ENCODE results near the gene GGTA1.
"Not testable (repeated sequence)": the region's sequence is repeated elsewhere in the genome, so short reads cannot be mapped to it uniquely, and the experiment has no call there.

Gene GGTA1

DNA sequence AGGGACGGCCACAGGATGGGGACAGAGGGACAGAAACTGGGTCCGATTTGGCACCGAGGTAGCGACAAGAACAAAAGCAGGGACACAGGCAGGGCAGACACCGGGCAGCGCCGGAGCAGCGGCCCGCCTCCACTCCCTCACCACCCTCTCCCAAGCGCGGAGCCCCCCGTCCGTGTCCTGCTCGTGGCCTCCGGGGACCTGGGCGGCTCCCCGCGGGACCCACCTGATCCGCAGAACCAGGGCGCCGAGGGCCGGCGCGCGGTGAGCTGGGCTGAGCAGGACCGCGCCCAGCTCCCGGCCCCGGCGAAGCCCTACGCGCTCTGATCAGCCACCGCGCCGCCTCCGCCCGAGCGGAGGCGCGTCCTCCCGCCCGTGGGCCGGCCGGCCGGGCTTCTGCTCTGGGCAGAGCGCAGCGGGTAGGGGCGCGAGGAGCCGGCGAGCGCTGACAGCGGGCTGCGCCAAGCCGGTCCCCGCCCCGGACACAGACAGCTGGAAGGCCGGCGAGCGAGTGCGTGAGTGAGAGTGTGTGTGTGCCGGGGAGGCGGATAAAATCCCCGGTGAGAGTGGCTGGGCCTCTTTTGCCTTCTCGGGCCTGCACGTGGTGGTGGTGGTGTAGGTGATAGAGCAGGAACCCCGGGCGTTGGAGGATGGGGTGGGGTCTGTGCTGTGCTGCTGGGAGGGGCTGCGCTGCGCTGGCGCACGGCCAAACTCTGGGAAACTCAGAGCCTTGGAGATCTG lies at the start of gene GGTA1:
TSS of gene GGTA1 (minus strand) at position 418 of the 738 bp plus-strand sequence. CDS start 31,922 bp downstream, outside the sequence.
- DNase-seq = no peak

DNA sequence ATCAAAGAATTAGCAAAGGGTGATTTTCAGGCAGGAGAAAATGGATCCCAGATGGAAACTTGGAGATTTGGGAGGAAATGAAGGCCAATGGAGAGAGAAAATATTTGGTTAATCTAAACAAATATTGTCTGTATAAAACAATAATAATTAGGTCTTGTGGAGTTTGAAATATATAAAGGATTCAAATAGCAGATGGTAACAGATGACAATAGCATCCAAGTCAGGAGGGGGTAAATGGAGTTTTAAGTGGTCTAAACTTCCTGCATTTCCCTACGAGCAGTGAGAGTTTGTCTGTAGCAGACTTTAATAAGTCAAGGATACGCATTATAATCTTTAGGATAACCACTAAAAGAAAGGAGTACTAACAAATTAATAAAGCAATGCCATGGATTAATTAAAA lies 49.0 kb upstream of the GGTA1 start:
- DNase-seq = no peak

DNA sequence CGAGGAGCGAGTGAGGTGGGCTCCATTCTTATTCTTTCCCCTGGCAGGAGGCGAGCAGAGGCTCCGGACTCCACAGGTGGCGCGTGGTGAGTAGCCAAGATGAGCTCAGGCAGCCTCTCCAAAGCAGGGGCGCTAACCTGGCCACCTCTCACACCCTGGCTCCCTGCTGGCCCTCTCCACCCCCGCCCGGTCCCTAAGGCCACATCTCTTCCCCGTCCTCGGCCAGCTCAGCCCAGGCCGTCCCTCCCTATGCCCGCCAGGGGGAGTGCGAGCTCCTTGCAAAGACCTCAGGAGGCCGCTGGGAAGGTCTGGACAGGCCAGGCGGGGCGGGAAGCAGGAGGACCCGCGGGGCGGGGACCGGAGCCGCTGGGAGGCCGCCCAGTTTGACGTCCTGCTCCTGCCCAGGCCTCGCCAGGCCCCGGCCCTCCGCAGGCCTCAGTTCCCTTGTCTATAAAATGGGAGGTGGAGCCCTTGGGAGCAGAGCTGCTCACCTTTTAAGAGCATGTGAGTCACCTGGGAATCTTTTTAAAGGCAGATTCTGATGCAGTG lies 46.3 kb upstream of the GGTA1 start:
- DNase-seq = peak; percentile 27

GRCh38 chr9:121545150-121545874 lies 45.7 kb upstream of the GGTA1 start:
- DNase-seq = no peak

- no peak for DNase-seq
Measured at GRCh38 chr9:121542025-121542424, 42.4 kb upstream of the GGTA1 start.

GRCh38 chr9:121541256-121541655 lies 41.6 kb upstream of the GGTA1 start:
- no peak for DNase-seq

- no peak for DNase-seq
Measured at GRCh38 chr9:121538221-121538620, 38.6 kb upstream of the GGTA1 start.

DNA sequence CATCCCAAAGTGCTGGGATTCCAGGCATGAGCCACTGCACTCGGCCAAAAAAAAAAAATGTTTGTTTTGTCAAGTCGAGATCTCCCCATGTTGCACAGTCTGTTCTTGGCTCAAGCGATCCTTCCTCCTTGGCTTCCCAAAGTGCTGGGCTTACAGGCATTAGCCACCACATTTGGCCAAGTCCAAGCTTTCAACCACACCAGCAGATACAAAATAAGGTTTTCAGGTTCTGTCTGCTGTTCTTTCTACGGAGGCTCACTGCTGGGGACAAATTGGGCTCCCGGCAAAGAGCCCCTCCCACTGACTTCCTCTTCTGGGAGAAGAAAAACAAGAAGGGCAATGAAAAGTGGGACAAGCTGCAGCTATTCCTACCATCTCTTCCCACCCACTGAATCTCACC lies 37.6 kb upstream of the GGTA1 start:
- no peak for DNase-seq

DNA sequence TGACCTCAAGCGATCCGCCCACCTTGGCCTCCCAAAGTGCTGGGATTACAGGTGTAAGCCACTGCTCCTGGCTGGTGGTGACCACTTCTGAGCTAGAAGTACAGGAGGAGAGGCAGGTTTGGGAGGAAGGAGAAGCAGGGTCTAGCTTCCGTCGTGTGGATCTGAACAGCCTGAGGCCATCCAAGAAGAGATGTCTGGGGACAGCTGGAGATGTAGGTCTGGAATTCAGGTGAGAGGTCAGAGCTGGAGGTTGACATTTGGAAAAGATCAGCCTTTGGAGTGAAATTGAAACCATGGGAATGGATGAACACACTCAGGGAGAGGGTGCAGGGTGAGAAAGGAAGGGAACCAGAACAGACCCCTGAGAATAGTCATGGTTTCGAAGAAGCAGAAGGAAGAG lies 33.2 kb upstream of the GGTA1 start:
- DNase-seq = no peak

DNA sequence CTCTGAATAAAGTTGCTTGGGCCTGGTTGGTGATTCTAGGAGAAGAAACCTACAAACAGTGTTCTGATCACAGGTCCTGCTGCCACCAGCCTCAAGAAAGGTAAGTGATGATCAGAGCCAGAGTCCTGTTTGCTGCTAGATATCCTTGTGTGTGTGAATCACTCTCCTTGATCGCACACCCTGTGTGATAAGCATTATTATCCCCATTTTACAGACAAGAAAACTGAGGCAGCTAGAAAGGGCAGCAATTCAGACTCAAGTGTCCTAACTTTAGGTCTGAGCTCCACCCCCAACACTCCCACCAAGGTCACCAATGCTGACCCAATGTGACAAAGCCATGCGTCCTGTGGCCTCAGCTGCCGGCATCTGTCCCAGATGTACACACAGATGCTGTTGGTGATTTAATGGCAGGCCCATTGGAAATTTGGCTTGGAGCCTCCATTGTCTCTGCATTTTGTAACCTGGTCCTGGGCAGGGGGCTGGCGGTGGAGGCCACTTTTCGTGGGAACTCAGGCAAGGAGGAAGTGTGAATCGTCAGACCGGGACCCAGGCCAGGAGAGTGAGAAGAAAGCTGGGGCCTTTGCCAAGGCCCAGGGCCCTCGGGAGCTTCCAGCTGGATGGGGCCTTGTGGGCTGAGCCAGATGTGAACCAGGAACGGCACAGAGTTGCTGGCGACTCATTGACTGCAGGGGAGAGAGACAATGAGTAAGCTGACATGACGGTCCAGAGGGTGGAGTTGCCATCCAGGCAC lies 29.8 kb upstream of the GGTA1 start:
- peak; percentile 41 for DNase-seq

DNA sequence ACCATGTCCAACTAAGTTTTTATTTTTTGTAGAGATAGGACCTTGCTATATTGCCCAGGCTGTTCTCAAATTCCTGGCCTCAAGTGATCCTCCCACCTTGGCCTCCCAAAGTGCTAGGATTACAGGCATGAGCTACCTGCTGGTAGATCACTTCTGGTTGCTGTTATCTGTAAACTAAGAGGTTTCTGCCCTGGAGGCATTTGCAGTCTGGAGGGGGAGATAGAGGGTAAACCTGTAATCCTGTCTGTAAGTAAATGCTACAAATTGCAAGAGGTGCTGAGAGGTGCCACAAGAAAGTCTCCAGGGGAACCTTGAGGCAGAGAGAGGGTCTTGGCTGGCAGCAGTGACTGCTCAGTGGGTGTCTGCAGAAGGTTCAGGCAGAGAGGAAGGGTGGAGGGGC lies 29.0 kb upstream of the GGTA1 start:
- no peak for DNase-seq

DNA sequence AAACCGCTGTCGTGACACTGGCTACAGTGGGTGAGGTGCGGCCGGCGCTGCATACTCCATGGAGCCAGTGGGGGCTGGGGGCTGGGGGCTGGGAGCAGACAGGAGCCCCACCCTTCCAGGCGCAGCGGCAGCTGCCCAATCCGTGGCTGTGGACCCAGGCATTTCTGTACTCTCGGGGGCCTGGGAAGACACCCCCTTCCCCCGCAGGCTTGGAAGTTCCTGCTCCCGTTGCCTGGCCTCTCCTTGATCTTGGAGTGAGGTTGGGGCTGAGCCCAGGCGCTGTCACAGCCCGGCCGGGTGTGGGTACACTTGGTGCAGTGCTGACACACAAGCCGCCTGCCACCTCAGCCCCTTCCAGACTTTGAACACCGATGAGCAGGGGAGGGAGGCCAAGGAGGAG lies 27.7 kb upstream of the GGTA1 start:
- no peak for DNase-seq

DNA sequence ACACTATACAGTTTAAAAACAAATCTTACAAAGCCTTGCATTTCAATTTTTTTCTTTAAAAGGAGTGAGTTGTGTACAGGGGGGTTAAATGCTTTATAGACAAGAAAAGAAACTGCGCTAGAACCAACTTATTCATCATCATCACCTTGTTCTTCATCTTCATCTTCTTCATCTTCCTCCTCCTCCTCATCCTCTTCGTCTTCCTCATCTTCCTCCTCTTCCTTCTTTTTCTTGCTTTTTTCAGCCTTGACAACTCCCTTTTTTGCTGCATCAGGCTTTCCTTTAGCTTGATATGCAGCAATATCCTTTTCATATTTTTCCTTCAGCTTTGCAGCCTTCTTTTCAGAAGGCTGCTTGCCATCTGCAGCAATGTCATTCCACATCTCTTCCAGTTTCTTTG lies 20.0 kb upstream of the GGTA1 start:
- DNase-seq = not testable (repeated sequence)

DNA sequence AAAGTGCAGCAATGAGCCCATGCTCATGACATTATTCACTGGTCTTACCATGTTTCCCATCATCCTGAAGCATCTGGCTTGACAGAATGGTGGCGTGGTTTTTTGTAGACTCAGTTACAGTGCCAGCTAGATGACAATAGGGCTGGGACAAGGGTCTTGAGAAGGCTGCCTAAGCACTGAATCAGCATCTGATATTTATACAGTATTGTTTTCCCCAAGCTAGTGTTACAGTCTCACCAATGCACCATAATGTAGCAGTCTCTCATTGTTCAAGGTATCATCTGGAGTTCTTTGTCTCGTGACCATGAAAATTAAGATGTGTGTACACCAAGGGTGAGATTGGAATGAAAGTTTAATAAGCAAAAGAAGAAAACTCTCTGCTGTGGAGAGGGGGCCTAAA lies 19.0 kb upstream of the GGTA1 start:
- no peak for DNase-seq

DNA sequence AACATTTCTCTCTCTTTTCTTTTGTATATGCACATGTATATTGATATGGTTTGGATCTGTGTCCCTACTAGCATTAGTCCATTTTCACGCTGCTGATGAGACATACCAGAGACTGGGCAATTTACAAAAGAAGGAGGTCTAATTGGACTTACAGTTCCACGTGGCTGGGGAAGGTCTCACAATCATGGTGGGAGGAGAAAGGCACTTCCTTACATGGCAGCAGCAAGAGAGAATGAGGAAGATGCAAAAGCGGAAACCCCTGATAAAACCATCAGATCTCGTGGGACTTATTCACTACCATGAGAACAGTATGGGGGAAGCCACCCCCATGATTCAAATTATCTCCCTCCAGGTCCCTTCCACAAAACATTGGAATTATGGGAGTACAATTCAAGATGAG lies 13.5 kb upstream of the GGTA1 start:
- DNase-seq = not testable (repeated sequence)

DNA sequence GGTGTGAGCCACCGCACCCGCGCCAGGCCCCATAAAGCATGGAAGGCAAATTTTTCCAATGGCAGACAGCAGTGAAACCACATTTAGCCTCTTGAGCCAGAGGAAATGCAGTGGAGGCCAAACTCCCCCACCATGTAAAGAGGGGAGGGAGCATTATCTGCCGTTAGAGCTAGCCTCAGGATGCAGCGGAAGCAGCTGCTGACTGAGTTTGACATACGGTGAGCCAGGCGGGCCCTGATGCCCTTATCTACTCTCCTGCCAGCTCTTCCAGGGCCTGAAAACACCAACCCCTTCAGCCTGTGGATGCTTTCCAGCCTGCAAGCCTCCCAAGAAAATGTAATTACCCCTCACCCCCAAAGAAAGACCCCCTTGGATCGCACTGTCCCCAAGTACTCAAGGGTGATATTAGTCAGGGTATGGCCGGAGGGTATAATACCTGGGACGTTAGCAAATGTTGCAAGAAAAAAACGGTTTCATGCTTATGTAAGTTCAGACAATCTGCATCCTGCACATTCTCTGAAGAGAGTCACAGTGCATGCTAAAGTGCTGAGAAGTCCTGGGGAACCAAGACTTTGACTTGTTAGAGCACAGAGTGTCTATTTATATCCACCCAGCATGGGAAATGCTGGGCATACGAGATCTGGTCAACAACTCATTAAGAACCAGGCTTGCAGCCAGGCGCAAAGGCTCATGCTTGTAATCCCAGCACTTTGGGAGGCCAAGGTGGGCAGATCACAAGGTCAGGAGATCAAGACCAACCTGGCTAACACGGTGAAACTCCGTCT lies 11.3 kb upstream of the GGTA1 start:
- no peak for DNase-seq

- DNase-seq = no peak
Measured at GRCh38 chr9:121509180-121509579, 9.5 kb upstream of the GGTA1 start.

DNA sequence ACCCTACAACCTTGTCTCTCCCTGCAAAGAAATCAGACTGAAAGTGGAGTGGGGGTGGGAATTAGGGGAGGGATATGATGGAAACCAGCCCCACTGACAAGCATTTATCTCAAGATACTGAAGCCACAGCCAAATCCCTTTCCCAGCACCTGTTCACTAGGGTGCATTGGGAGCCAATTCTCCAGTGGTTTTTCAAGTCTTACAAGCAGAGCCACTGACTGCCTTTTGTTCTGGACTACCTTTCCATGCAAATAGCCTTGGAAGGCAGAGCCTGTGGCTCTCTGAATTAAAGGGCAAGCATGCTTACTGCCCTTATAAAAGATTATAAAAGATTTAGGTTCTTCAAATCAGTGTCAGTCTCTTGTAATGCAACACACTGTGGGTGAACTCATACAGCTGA lies 8.8 kb upstream of the GGTA1 start:
- no peak for DNase-seq

DNA sequence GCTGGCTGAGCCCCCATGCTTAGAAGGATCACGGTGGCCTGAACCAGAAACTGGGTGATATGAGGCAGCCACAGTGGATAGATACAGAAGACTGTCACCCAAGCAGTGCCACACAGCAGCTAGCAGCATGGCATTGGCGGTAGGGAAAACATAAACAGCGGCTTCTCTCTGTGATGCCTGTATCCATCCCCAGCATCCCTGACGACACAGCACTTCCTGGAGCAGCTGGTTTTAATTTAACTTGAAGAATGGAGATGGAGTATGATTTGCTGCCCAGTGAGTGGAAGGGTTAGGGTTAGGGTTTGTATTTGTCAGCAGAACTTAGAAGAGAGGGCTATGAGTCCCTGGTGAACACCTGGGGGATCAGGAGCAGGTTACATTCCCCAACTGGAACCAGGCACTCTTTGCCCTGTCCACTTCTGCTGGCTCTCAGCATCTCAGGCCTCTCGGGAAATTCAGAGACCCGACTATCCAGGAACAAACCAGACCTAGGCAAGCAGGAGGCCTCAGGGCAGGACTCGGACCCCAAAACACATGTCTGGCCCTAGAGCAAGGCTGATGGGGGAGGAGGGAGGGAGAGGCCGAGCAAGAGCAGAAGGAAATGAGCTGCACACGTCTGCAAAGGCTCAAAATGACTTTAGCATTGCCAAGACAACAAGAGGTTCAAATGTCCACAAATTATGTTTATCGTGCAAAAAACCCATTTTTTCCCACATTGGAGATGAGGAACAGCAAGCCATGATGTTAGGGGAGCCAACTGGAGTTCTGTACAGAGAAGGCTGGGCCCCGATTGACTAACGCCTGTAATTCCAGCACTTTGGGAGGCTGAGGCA lies 6.5 kb upstream of the GGTA1 start:
- DNase-seq = no peak

DNA sequence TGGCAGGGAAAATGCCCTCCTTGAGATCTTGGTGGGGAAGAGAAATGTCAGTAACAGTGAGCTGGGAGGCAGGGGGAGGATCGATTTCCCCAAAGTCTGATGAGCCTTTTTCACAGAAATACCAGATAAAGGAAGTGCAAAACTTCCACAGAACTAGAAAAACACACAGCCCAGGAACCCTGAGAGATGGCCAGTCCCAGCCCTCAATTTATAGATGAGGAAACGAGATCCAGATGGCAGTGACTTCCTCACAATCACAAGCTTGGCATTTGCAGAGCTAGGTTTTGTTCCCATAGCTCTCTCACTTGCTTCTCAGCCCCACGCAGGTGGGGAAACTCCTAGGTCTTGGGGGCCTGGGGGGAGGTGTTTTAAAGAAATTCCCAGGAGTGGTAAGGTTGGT lies 3.8 kb upstream of the GGTA1 start:
- no peak for DNase-seq

DNA sequence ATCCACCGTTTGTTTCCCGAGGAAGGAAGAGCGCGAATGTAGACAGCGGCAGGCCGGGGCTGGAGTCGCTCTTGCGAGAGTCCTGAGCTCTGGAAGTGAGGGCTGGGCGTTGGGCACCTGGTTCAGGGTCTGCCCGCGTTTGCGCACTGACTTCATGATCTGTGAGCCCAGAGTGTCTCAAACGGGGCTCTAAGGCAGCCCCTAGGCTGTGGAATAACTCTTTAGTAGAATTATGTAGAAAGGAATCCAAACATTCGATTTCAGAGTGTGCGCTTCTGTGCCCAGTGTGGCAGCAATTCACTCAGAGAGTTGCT lies 478 bp upstream of the GGTA1 start:
- no peak for DNase-seq

GRCh38 chr9:121499177-121499426 lies 542 bp downstream of the GGTA1 start:
- DNase-seq = no peak
